Smooth muscle cell (in vitro differentiated cells): ENCODE measurements around the gene MYO7B. TPM values are rescaled to one million over a fixed set of nuclear protein-coding genes. Genes with fewer than 3 reads are reported as not detected.

ENCODE experiments used
- DNase-seq: peaks from one replicate; lab custom pipeline; 2025; ENCODE audit not compliant: unreplicated experiment; lab: John Stamatoyannopoulos, UW
- H2AFZ ChIP-seq: fragments of 200-600 bp; sonication (generic); 2 replicates; pipeline ENCODE4 v1.6.0; 2016; ENCODE audit warnings: antibody characterized with exemption, low read depth, mild to moderate bottlenecking
- H3F3A ChIP-seq: fragments of 200-600 bp; sonication (generic); 2 replicates; pipeline ENCODE4 v1.6.0; 2017; ENCODE audit warnings: antibody characterized with exemption, low read depth
- H3K27ac ChIP-seq: fragments of 200-600 bp; sonication (generic); 2 replicates; pipeline ENCODE4 v1.5.1; 2016; ENCODE audit warnings: low read depth, mild to moderate bottlenecking
- H3K27me3 ChIP-seq: fragments of 200-600 bp; sonication (generic); 2 replicates; pipeline ENCODE4 v1.6.1; 2016; ENCODE audit warnings: low read depth, mild to moderate bottlenecking
- H3K36me3 ChIP-seq: fragments of 200-600 bp; sonication (generic); 2 replicates; pipeline ENCODE4 v1.5.1; 2016; ENCODE audit warnings: low read depth
- H3K4me1 ChIP-seq: fragments of 200-600 bp; sonication (generic); 2 replicates; pipeline ENCODE4 v1.5.1; 2016; ENCODE audit warnings: low read depth
- H3K4me2 ChIP-seq: fragments of 200-600 bp; sonication (generic); 2 replicates; pipeline ENCODE4 v1.6.0; 2016; ENCODE audit warnings: mild to moderate bottlenecking
- H3K4me3 ChIP-seq: fragments of 200-600 bp; sonication (generic); 2 replicates; pipeline ENCODE4 v1.5.1; 2016; ENCODE audit warnings: mild to moderate bottlenecking
- H3K79me2 ChIP-seq: fragments of 200-600 bp; sonication (generic); 2 replicates; pipeline ENCODE4 v1.6.0; 2016; ENCODE audit warnings: low read depth, mild to moderate bottlenecking
- H3K9ac ChIP-seq: fragments of 200-600 bp; sonication (generic); 2 replicates; pipeline ENCODE4 v1.6.0; 2016; ENCODE audit warnings: low read depth
- H3K9me3 ChIP-seq: fragments of 200-600 bp; sonication (generic); replicated peaks from 2 replicates; pipeline ENCODE4 v1.5.1; 2016; ENCODE audit warnings: low read depth
- H4K20me1 ChIP-seq: fragments of 200-600 bp; sonication (generic); 2 replicates; pipeline ENCODE4 v1.6.0; 2016; ENCODE audit warnings: low read depth
- CTCF ChIP-seq: fragments of 200-600 bp; sonication (generic); IDR thresholded peaks from 2 replicates; pipeline ENCODE4 v1.5.1; 2017; ENCODE audit warnings: borderline replicate concordance, mild to moderate bottlenecking, antibody characterized with exemption; ENCODE audit not compliant: insufficient read depth, poor library complexity, severe bottlenecking
- WGBS: methylation state at CpG from one replicate; pipeline ENCODE4 v1.1.7; 2016; ENCODE audit warnings: low lambda C conversion rate; 5-methylcytosine and 5-hydroxymethylcytosine counted together
- polyA plus RNA-seq: library from polyadenylated mRNA; unstranded; fragments of >200 nt; fragmentation: Nextera tagmentation; extraction: Ambion mirVana; gene quantifications from 2 replicates; pipeline ENCODE4 v1.2.1, GENCODE V29; 2016
- total RNA-seq: library from RNA; depleted of rRNA; stranded (reverse); fragments of >200 nt; gene quantifications from 2 replicates; pipeline ENCODE4 v1.2.3, GENCODE V29; 2014

The MYO7B gene
- total and polyA plus RNA-seq, 2 experiments from 2014 or later = 0.09 to 0.35 TPM

GRCh38 chr2:127669056-127669455 lies 133.6 kb downstream of the MYO7B start:
- no peak overlapping the region for H2AFZ ChIP-seq
- no peak for TF ChIP-seq CTCF
- no peaks in the 10 kb centered on the region for H3K4me1 ChIP-seq
- no peak for DNase-seq
- H3K79me2 ChIP-seq = peaks cover 33% of the 10 kb centered on the region
- peaks cover 41% of the 10 kb centered on the region for H4K20me1 ChIP-seq
- no peak overlapping the region for H3K4me2 ChIP-seq
- no peak overlapping the region for H3K9ac ChIP-seq
- H3K9me3 ChIP-seq = no peaks in the 10 kb centered on the region
- H3K27me3 ChIP-seq = peaks cover 16% of the 10 kb centered on the region
- H3F3A ChIP-seq = peaks cover under 1% of the 10 kb centered on the region
- WGBS = 94% methylated on average over 7 of the region's 7 CpGs
- no peak overlapping the region for H3K27ac ChIP-seq
- no peaks in the 10 kb centered on the region for H3K36me3 ChIP-seq
- no peak overlapping the region for H3K4me3 ChIP-seq

- H2AFZ ChIP-seq = no peak overlapping the region
- no peaks in the 10 kb centered on the region for H3K4me1 ChIP-seq
- H3K9me3 ChIP-seq = no peaks in the 10 kb centered on the region
- H3K4me2 ChIP-seq = no peak overlapping the region
- 95% methylated on average over 10 of the region's 10 CpGs for WGBS
- H3K27ac ChIP-seq = no peak overlapping the region
- peaks cover 33% of the 10 kb centered on the region for H4K20me1 ChIP-seq
- peaks cover 4% of the 10 kb centered on the region for H3F3A ChIP-seq
- no peak overlapping the region for H3K4me3 ChIP-seq
- TF ChIP-seq CTCF = no peak
- peaks cover 6% of the 10 kb centered on the region for H3K27me3 ChIP-seq
- H3K79me2 ChIP-seq = peaks cover 28% of the 10 kb centered on the region
- no peaks in the 10 kb centered on the region for H3K36me3 ChIP-seq
- no peak for DNase-seq
- no peak overlapping the region for H3K9ac ChIP-seq
Measured at GRCh38 chr2:127670055-127670956, 134.8 kb downstream of the MYO7B start.

DNA sequence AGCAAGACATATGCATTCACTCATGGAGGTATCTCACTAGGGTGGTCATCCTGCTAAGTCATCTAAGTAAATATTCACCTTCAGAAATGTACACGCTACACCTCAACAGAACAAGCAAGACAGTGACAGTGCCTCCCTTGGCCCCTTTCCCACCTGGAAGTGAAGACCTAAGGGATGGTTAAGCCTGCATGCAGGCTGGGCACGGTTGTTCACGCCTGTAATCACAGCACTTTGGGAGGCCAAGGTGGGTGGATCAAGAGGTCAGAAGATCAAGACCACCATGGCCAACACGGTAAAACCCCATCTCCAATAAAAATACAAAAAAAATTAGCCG lies 135.4 kb downstream of the MYO7B start:
- Histone ChIP-seq H3K27ac (no peak overlapping the region), H3K9ac (no peak overlapping the region), H3K27me3 (peaks cover 6% of the 10 kb centered on the region), H3K79me2 (peaks cover 22% of the 10 kb centered on the region), H3K9me3 (no peaks in the 10 kb centered on the region), H3K4me2 (no peak overlapping the region), H2AFZ (no peak overlapping the region), H3K36me3 (no peaks in the 10 kb centered on the region), H3K4me1 (no peaks in the 10 kb centered on the region), H3K4me3 (no peak overlapping the region), H4K20me1 (peaks cover 26% of the 10 kb centered on the region), H3F3A (peaks cover 4% of the 10 kb centered on the region)
- WGBS = 80% methylated on average over 5 of the region's 5 CpGs
- TF ChIP-seq CTCF = no peak
- DNase-seq = no peak
